ENCODE results near the gene ANKS6.

The ANKS6 gene

DNA sequence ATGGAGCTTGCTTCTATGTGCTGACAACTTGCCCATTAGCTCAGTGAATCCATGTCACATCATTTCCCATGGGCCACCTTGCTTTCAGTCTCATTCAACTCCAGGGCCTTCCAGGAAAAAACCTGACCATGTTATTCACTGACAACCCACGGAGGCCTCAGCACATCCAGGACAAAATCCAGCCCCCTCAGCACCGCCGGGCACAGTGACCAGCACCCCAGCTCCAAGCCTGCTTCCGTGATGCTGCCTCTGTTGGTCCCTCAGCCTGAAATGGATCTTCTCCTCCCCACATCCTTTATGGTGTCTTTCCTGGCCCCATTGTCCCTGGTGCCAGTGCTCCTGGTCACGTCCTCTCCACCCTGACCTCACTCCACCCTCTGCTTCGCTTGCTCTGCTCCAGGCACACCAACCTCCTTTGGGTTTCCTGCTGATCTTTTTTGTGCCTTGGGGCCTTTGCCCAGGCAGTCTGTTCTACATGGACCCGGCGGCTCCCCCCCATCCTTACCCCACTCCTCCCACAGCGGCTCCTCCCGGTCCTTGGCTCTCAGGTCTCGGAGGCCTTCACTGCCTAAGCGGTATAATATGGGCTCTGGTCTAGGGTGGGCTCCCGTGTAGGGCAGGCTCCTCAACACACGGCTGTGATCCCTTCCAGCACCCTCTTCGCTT is 25.0 kb downstream of the ANKS6 start:
- no peak overlapping the region for H3K4me3 ChIP-seq (ENCODE audit: low read depth, low read length)
- POLR2A ChIA-PET = no interaction called here
- TF ChIP-seq, protein P1, sequence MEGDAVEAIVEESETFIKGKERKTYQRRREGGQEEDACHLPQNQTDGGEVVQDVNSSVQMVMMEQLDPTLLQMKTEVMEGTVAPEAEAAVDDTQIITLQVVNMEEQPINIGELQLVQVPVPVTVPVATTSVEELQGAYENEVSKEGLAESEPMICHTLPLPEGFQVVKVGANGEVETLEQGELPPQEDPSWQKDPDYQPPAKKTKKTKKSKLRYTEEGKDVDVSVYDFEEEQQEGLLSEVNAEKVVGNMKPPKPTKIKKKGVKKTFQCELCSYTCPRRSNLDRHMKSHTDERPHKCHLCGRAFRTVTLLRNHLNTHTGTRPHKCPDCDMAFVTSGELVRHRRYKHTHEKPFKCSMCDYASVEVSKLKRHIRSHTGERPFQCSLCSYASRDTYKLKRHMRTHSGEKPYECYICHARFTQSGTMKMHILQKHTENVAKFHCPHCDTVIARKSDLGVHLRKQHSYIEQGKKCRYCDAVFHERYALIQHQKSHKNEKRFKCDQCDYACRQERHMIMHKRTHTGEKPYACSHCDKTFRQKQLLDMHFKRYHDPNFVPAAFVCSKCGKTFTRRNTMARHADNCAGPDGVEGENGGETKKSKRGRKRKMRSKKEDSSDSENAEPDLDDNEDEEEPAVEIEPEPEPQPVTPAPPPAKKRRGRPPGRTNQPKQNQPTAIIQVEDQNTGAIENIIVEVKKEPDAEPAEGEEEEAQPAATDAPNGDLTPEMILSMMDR (IDR thresholded peaks at IDR 0.05; ENCODE audit: insufficient read depth, low read length, missing control alignments) = no peak
- DNase-seq (ENCODE audit: low read depth, low spot score) = no peak
- CTCF ChIA-PET = interaction anchor here (1.4 to 2.1 kb wide), 2 partner anchors 10 to 456 kb away, joined by 4 to 17 read pairs; no protein-coding TSS in a partner anchor

DNA sequence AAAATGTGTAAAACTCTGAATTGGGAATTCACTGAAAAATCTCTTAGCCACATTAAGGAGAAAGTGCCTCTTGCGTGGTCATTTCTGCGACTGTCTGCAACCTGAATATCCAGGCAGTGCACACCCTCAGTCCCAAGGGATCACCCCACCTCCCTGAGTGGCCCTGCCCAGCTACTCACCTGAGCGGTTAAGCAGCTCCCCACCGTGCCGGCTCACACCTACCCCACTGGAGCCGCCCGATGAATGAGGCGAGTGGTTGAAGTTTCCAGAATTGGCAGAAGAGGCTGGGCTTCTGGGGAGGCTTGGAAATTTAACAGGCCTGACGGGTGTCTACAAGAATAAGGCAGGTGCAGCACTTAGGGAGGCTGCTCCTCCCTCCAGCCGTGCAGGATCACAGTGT is 25.6 kb downstream of the ANKS6 start:
- H3K4me3 ChIP-seq (ENCODE audit: low read depth, low read length) = no peak overlapping the region
- TF ChIP-seq, protein P1 (IDR thresholded peaks at IDR 0.05; ENCODE audit: insufficient read depth, low read length, missing control alignments) = no peak
- no peak for DNase-seq (ENCODE audit: low read depth, low spot score)
- ChIA-PET CTCF (interaction anchor here (1.0 to 2.1 kb wide), 4 partner anchors 8 to 455 kb away, joined by 3 to 17 read pairs (median 6); no protein-coding TSS in a partner anchor), POLR2A (no interaction called here)

DNA sequence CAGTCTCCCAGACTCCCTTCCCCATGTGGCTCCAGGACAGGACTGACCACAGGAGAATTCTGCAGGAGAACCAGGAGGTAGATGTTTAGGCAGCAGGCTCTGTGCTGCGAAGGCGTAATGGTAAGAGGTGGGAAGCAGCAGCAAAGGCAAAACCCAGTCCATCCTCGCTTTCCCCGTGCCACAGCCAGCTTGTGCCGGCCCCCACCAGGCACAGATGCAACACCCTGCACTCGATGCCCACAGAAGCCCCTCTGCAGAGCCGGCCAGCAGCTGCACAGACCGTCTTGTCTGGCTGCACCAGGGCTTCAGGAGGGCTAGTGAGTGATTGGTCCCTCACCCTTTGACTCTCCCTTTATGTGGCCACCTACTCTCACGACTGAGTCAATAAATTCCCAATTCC is 28.0 kb downstream of the ANKS6 start:
- no peak for DNase-seq (ENCODE audit: low read depth, low spot score)
- POLR2A ChIA-PET = no interaction called here
- CTCF ChIA-PET = interaction anchor here (4.0 kb wide), 1 partner anchor 8 kb away, joined by 103 read pairs; no protein-coding TSS in a partner anchor
- TF ChIP-seq, protein P1 (IDR thresholded peaks at IDR 0.05; ENCODE audit: insufficient read depth, low read length, missing control alignments) = no peak
- H3K4me3 ChIP-seq (ENCODE audit: low read depth, low read length) = no peak overlapping the region

DNA sequence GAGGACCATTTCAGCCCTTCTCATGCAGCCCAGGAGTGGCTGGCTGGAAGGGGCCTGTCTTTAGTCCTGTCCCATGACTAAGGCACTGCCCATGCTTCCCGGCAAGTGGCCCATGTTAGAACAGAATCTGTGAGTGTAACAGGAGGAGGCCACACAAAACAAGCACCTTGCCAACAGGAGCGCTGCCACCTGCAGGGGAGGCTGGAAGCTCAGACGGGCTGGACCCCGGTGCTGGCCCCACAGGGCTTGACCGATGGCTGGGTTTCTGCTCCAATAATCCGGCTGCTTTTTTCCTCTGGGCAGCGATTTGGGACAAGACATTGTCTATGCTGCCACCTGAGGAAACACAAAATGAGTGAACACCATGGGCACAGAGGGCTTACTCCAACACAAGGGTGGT is 28.4 kb downstream of the ANKS6 start:
- DNase-seq (ENCODE audit: low read depth, low spot score) = no peak
- no peak overlapping the region for H3K4me3 ChIP-seq (ENCODE audit: low read depth, low read length)
- TF ChIP-seq, protein P1 (IDR thresholded peaks at IDR 0.05; ENCODE audit: insufficient read depth, low read length, missing control alignments) = no peak
- CTCF ChIA-PET = interaction anchor here (0.8 to 4.0 kb wide), 3 partner anchors 9 to 453 kb away, joined by 3 to 103 read pairs (median 22); no protein-coding TSS in a partner anchor
- POLR2A ChIA-PET = no interaction called here

DNA sequence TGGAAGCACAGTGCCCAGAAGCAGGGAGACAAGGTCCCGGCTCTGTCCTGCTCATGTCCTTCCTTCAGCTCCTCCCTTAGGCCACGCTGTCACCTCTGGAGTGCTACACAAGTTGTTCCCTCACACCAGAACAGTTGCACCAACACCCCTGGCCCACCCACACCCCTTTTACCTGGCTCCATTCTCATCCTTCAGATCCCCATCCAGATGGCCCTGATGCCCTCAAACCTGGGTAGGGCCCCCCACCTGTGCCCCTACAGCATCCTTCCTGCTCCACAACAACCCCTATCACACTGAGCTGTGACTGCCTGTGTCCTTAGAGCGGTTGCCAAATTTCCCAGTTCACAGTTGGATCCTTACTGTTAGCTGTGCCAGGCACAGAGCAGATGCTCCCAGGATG is 29.2 kb downstream of the ANKS6 start:
- POLR2A ChIA-PET = no interaction called here
- DNase-seq (ENCODE audit: low read depth, low spot score) = no peak
- CTCF ChIA-PET = interaction anchor here (0.8 to 4.0 kb wide), 3 partner anchors 9 to 453 kb away, joined by 3 to 103 read pairs (median 22); no protein-coding TSS in a partner anchor
- H3K4me3 ChIP-seq (ENCODE audit: low read depth, low read length) = no peak overlapping the region
- TF ChIP-seq, protein P1 (IDR thresholded peaks at IDR 0.05; ENCODE audit: insufficient read depth, low read length, missing control alignments) = no peak

DNA sequence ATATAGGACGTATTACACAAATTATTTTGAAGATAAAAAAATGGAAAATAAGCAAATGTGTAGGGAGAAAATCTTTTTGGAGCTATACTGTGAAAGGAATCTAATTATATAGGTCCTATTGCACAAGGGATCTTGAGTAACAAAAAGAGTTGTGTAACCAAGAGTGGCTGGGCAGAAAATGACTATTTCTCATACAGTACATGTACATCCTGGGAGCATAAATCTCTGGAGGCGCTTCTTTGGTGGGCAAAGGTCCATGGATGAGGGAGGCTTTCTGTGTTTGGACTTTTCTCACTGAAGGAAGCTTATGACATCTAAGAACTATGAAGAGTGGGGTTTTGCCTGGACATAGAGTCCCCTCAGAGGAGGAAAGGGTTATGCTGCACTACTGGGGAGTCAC is 29.8 kb downstream of the ANKS6 start:
- H3K4me3 ChIP-seq (ENCODE audit: low read depth, low read length) = no peak overlapping the region
- DNase-seq (ENCODE audit: low read depth, low spot score) = no peak
- POLR2A ChIA-PET = no interaction called here
- TF ChIP-seq, protein P1 (IDR thresholded peaks at IDR 0.05; ENCODE audit: insufficient read depth, low read length, missing control alignments) = no peak
- CTCF ChIA-PET = interaction anchor here (1.0 to 4.0 kb wide), 3 partner anchors 10 to 452 kb away, joined by 3 to 103 read pairs (median 22); no protein-coding TSS in a partner anchor
